RWPE1 (cell line): ENCODE results near the gene HCN2.

Experiments
- CTCF ChIA-PET: fragments of 350-600 bp; sonication (Branson Sonifier 250); formaldehyde crosslinking; extraction: SDS; loops from one replicate; lab custom pipeline; 2021; lab: Yijun Ruan, JAX
- POLR2A ChIA-PET: fragments of 400-600 bp; formaldehyde crosslinking; extraction: SDS; loops from one replicate; lab custom pipeline; 2020; ENCODE audit warnings: antibody characterized with exemption; ENCODE audit not compliant: low non-redundant PET; lab: Yijun Ruan, JAX
- DNase-seq: peaks from one replicate; pipeline ENCODE4 v3.0.0; 2012; ENCODE audit warnings: low spot score
- H3K27ac ChIP-seq: fragments of 450-650 bp; 2 replicates; pipeline ENCODE4 v1.5.1; 2017
- CTCF ChIP-seq: fragments of 450-650 bp; conservative IDR thresholded peaks from 2 replicates; pipeline ENCODE4 v1.5.1; 2017; ENCODE audit warnings: low read depth, mild to moderate bottlenecking

Gene HCN2

GRCh38 chr19:632579-633067 is 42.9 kb downstream of the HCN2 start:
- DNase-seq, result peak; percentile 62
- peak overlapping the region; percentile 76 for H3K27ac ChIP-seq
- TF ChIP-seq CTCF, result no peak
- CTCF ChIA-PET, result interaction anchor here (0.7 kb wide), 1 partner anchor 151 kb away, joined by 5 read pairs; no protein-coding TSS in a partner anchor
- POLR2A ChIA-PET, result no interaction called here

GRCh38 chr19:633068-633785 is 43.5 kb downstream of the HCN2 start, which contains the start of gene POLRMT:
POLRMT (minus strand) TSS chr19:633537; CDS start chr19:633512, 25 bp downstream.
- ChIA-PET POLR2A (no interaction called here), CTCF (no interaction called here)
- no peak for TF ChIP-seq CTCF
- DNase-seq, result peak; percentile 100
- peak within 1 kb of the TSS; percentile 76 for H3K27ac ChIP-seq

- no peak for DNase-seq
- TF ChIP-seq CTCF, result no peak
- CTCF ChIA-PET, result interaction anchor here (0.6 to 0.7 kb wide), 3 partner anchors 9 to 1960 kb away, joined by 3 to 5 read pairs (median 3); no protein-coding TSS in a partner anchor
- POLR2A ChIA-PET, result no interaction called here
- H3K27ac ChIP-seq, result peak overlapping the region; percentile 76
Measured at GRCh38 chr19:633786-634639, 44.3 kb downstream of the HCN2 start.

- peak overlapping the region; percentile 42 for H3K27ac ChIP-seq
- DNase-seq, result no peak
- TF ChIP-seq CTCF, result no peak
- CTCF ChIA-PET, result no interaction called here
- POLR2A ChIA-PET, result no interaction called here
Measured at GRCh38 chr19:634975-635652, 45.4 kb downstream of the HCN2 start.

GRCh38 chr19:638906-639252 is 49.2 kb downstream of the HCN2 start:
- POLR2A ChIA-PET, result no interaction called here
- CTCF ChIA-PET, result interaction anchor here (0.6 kb wide), 1 partner anchor 17 kb away, joined by 4 read pairs; no protein-coding TSS in a partner anchor

More at GRCh38 chr19:638906-639252, 49.2 kb downstream of the HCN2 start:
- DNase-seq, result no peak
- TF ChIP-seq CTCF, result no peak
- H3K27ac ChIP-seq, result no peak overlapping the region; the same call in 1 of the 2 replicates
